ENCODE results near the gene CISD3.

Gene CISD3

GRCh38 chr17:38701504-38702165, 28.5 kb upstream of the CISD3 start:
- no peak for TF ChIP-seq FOXP2 (optimal IDR thresholded peaks at IDR 0.05; ENCODE audit: borderline replicate concordance, extremely low read depth, extremely low read length, insufficient read depth)
- TF ChIP-seq REST (IDR thresholded peaks at IDR 0.05; ENCODE audit: insufficient read depth in 1 of 2, low read depth in 2 of 2, low read length in 2 of 2), result no peak
- no peak for TF ChIP-seq SIN3A (IDR thresholded peaks at IDR 0.05; ENCODE audit: borderline replicate concordance, insufficient read depth, low read length)
- TF ChIP-seq POLR2AphosphoS5 (IDR thresholded peaks at IDR 0.05; ENCODE audit: low read depth, low read length), result no peak
- TF ChIP-seq TAF1 (IDR thresholded peaks at IDR 0.05; ENCODE audit: borderline replicate concordance, insufficient read depth, low read length), result no peak

- no peak for TF ChIP-seq FOXP2 (optimal IDR thresholded peaks at IDR 0.05; ENCODE audit: borderline replicate concordance, extremely low read depth, extremely low read length, insufficient read depth)
- TF ChIP-seq SIN3A (IDR thresholded peaks at IDR 0.05; ENCODE audit: borderline replicate concordance, insufficient read depth, low read length), result no peak
- TF ChIP-seq REST (IDR thresholded peaks at IDR 0.05; ENCODE audit: insufficient read depth in 1 of 2, low read depth in 2 of 2, low read length in 2 of 2), result 0 out of 4 replicates have a peak, but pooled peaks of 1 of the 2 experiments have one; percentile 8
- TF ChIP-seq TAF1 (IDR thresholded peaks at IDR 0.05; ENCODE audit: borderline replicate concordance, insufficient read depth, low read length), result peak; percentile 72; the same call in 1 of the 2 replicates
- peak; percentile 78 for TF ChIP-seq POLR2AphosphoS5 (IDR thresholded peaks at IDR 0.05; ENCODE audit: low read depth, low read length)
Measured at GRCh38 chr17:38702166-38702915, 27.8 kb upstream of the CISD3 start.

GRCh38 chr17:38702916-38703741, 27.0 kb upstream of the CISD3 start:
- no peak for TF ChIP-seq FOXP2 (optimal IDR thresholded peaks at IDR 0.05; ENCODE audit: borderline replicate concordance, extremely low read depth, extremely low read length, insufficient read depth)
- no peak for TF ChIP-seq SIN3A (IDR thresholded peaks at IDR 0.05; ENCODE audit: borderline replicate concordance, insufficient read depth, low read length)
- no peak for TF ChIP-seq POLR2AphosphoS5 (IDR thresholded peaks at IDR 0.05; ENCODE audit: low read depth, low read length)
- no peak for TF ChIP-seq TAF1 (IDR thresholded peaks at IDR 0.05; ENCODE audit: borderline replicate concordance, insufficient read depth, low read length)
- TF ChIP-seq REST (IDR thresholded peaks at IDR 0.05; ENCODE audit: insufficient read depth in 1 of 2, low read depth in 2 of 2, low read length in 2 of 2), result no peak

GRCh38 chr17:38703742-38704605, 26.2 kb upstream of the CISD3 start:
- TF ChIP-seq TAF1 (IDR thresholded peaks at IDR 0.05; ENCODE audit: borderline replicate concordance, insufficient read depth, low read length) (no peak), POLR2AphosphoS5 (IDR thresholded peaks at IDR 0.05; ENCODE audit: low read depth, low read length) (no peak), FOXP2 (optimal IDR thresholded peaks at IDR 0.05; ENCODE audit: borderline replicate concordance, extremely low read depth, extremely low read length, insufficient read depth) (no peak), REST (IDR thresholded peaks at IDR 0.05; ENCODE audit: insufficient read depth in 1 of 2, low read depth in 2 of 2, low read length in 2 of 2) (no peak)
